Gastrocnemius medialis (tissue), 4 donors: ENCODE results near the gene EIF3L. TPM values are rescaled to one million over a fixed set of nuclear protein-coding genes. Genes with fewer than 3 reads are reported as not detected.
A peak's percentile ranks its signal among the peaks of the same experiment; 100 is the strongest.

Experiments
- ATAC-seq, 2 donors: fragments of 150-250 bp; one replicate each; pipeline ENCODE4 v1.9.1; 2016
- DNase-seq, 2 donors: peaks; one replicate each; pipeline ENCODE4 v3.0.0-alpha.2; 2019
- H3K27ac ChIP-seq, 4 donors: fragments of 200-600 bp; sonication (generic); 1 replicate in 1 of 4; 2 replicates in 3 of 4; pipeline ENCODE4 v1.5.1; 2016 to 2018; ENCODE audit warnings: mild to moderate bottlenecking in 2 of 4, moderate library complexity in 1 of 4
- H3K27me3 ChIP-seq, 3 donors: fragments of 200-600 bp; sonication (generic) in 2 of 3; 1 replicate in 1 of 3; 2 replicates in 2 of 3; pipeline versions ENCODE4 v1.5.1 to v1.6.0; 2016 to 2019; ENCODE audit warnings: mild to moderate bottlenecking in 1 of 3, moderate library complexity in 1 of 3
- H3K36me3 ChIP-seq, 2 donors: fragments of 200-600 bp; sonication (generic) in 1 of 2; one replicate each; pipeline ENCODE4 v1.5.1; 2017 to 2018
- H3K4me1 ChIP-seq, 2 donors: fragments of 200-600 bp; sonication (generic) in 1 of 2; one replicate each; pipeline ENCODE4 v1.5.1; 2016 to 2017; ENCODE audit warnings: mild to moderate bottlenecking in 2 of 2
- H3K4me3 ChIP-seq, 4 donors: fragments of 200-600 bp; sonication (generic) in 3 of 4; 1 replicate in 1 of 4; 2 replicates in 3 of 4; pipeline ENCODE4 v1.5.1; 2016 to 2019; ENCODE audit warnings: mild to moderate bottlenecking in 2 of 4
- H3K9me3 ChIP-seq, 3 donors: fragments of 200-600 bp; sonication (generic) in 2 of 3; 1 replicate in 1 of 3; 2 replicates in 2 of 3; pipeline ENCODE4 v1.5.1; 2016 to 2019
- CTCF ChIP-seq, 5 experiments: fragments of 450-650 bp in 3 of 5; fragments of 200-600 bp in 2 of 5; sonication (generic) in 2 of 5; IDR thresholded peaks in 4 of 5; conservative IDR thresholded peaks in 1 of 5; 1 replicate in 4 of 5; 2 replicates in 1 of 5; pipeline ENCODE4 v1.5.1; 2016 to 2019; ENCODE audit warnings: antibody characterized with exemption in 5 of 5, mild to moderate bottlenecking in 3 of 5, moderate library complexity in 3 of 5
- POLR2A ChIP-seq, 2 donors: fragments of 450-650 bp; IDR thresholded peaks; one replicate each; pipeline ENCODE4 v1.6.1; 2017; ENCODE audit warnings: antibody characterized with exemption in 2 of 2, mild to moderate bottlenecking in 2 of 2, moderate library complexity in 2 of 2
- in situ Hi-C, 4 donors: fragments of 200-750 bp; cut with MboI; loops; one replicate each; pipeline versions ENCODE4 v1.15.0 to v1.8.0; 2017; ENCODE audit warnings: low sequenced_read_pairs in 4 of 4
- intact Hi-C: fragments of 100-400 bp; cut with DNase I; formaldehyde crosslinking; loops from one replicate; pipeline ENCODE4 v1.15.1; 2023; ENCODE audit warnings: low total_unique reads
- total RNA-seq, 4 donors: library from RNA; depleted of rRNA; stranded (reverse); fragments of >200 nt; gene quantifications; one replicate each; pipeline versions ENCODE4 v1.1.0 to v1.2.3, GENCODE V29; 2016

Gene EIF3L
- total RNA-seq, 4 donors from 2014 or later = 291 to 406 (median 343) TPM

GRCh38 chr22:37846433-37846832, 2.8 kb upstream of the EIF3L start:
- no peak for ATAC-seq
- Histone ChIP-seq H3K4me3 (no peak overlapping the region), H3K4me1 (peaks cover 31 to 35% of the 10 kb centered on the region in 2 donors), H3K9me3 (no peaks in the 10 kb centered on the region), H3K27me3 (no peaks in the 10 kb centered on the region), H3K27ac (no peak overlapping the region), H3K36me3 (peaks cover 0 to 11% of the 10 kb centered on the region in 2 donors)
- in situ Hi-C loops = no loop called here
- intact Hi-C loops = no loop called here
- no peak for TF ChIP-seq POLR2A (IDR thresholded peaks at IDR 0.05)
- no peak for TF ChIP-seq CTCF (IDR thresholded peaks at IDR 0.05 in 4 of 5, conservative IDR thresholded peaks at IDR 0.05 in 1 of 5)
- DNase-seq = no peak

- ATAC-seq = no peak
- peaks cover 15 to 18% of the 10 kb centered on the region in 2 donors for H3K4me1 ChIP-seq
- H3K27me3 ChIP-seq = no peaks in the 10 kb centered on the region
- H3K4me3 ChIP-seq = peak overlapping the region; percentile 61 to 87 (median 86)
- peaks cover 4 to 33% of the 10 kb centered on the region in 2 donors for H3K36me3 ChIP-seq
- no peak for DNase-seq
- TF ChIP-seq CTCF (IDR thresholded peaks at IDR 0.05 in 4 of 5, conservative IDR thresholded peaks at IDR 0.05 in 1 of 5) (no peak), POLR2A (IDR thresholded peaks at IDR 0.05) (no peak)
- in situ Hi-C loops = no loop called here
- intact Hi-C loops = no loop called here
- peak overlapping the region; percentile 84 to 93 (median 90) for H3K27ac ChIP-seq
- no peaks in the 10 kb centered on the region for H3K9me3 ChIP-seq
These were observed 581 bp upstream of the EIF3L start for GRCh38 chr22:37848587-37849088.

- H3K9me3 ChIP-seq = no peaks in the 10 kb centered on the region
- no peak overlapping the region for H3K4me3 ChIP-seq
- intact Hi-C loops (no loop called here), in situ Hi-C loops (no loop called here)
- no peak overlapping the region for H3K27ac ChIP-seq
- H3K4me1 ChIP-seq = peaks cover 24 to 25% of the 10 kb centered on the region in 2 donors
- H3K27me3 ChIP-seq = no peaks in the 10 kb centered on the region
- no peak for ATAC-seq
- DNase-seq = no peak
- TF ChIP-seq POLR2A (IDR thresholded peaks at IDR 0.05) = no peak
- TF ChIP-seq CTCF (IDR thresholded peaks at IDR 0.05 in 4 of 5, conservative IDR thresholded peaks at IDR 0.05 in 1 of 5) = no peak
- peaks cover 4 to 55% of the 10 kb centered on the region in 2 donors for H3K36me3 ChIP-seq
These were observed 1.6 kb downstream of the EIF3L start for GRCh38 chr22:37850801-37851200.

- TF ChIP-seq POLR2A (IDR thresholded peaks at IDR 0.05) (no peak), CTCF (IDR thresholded peaks at IDR 0.05 in 4 of 5, conservative IDR thresholded peaks at IDR 0.05 in 1 of 5) (no peak)
- no peaks in the 10 kb centered on the region for H3K27me3 ChIP-seq
- DNase-seq (no peak), ATAC-seq (no peak)
- H3K27ac ChIP-seq = no peak overlapping the region
- no peak overlapping the region for H3K4me3 ChIP-seq
- intact Hi-C loops (no loop called here), in situ Hi-C loops (no loop called here)
- H3K36me3 ChIP-seq = peaks cover 4 to 69% of the 10 kb centered on the region in 2 donors
- H3K4me1 ChIP-seq = peaks cover 24 to 25% of the 10 kb centered on the region in 2 donors
- H3K9me3 ChIP-seq = no peaks in the 10 kb centered on the region
These were observed 3.2 kb downstream of the EIF3L start for GRCh38 chr22:37852418-37852817.

GRCh38 chr22:37854946-37855345, 5.7 kb downstream of the EIF3L start:
- Histone ChIP-seq H3K9me3 (no peaks in the 10 kb centered on the region), H3K4me3 (no peak overlapping the region), H3K4me1 (peaks cover 22 to 28% of the 10 kb centered on the region in 2 donors), H3K36me3 (peaks cover 4 to 82% of the 10 kb centered on the region in 2 donors), H3K27ac (peak overlapping the region in 3 of 4 donors; percentile 39 to 60 (median 56)), H3K27me3 (no peaks in the 10 kb centered on the region)
- intact Hi-C loops = no loop called here
- in situ Hi-C loops = no loop called here
- TF ChIP-seq CTCF (IDR thresholded peaks at IDR 0.05 in 4 of 5, conservative IDR thresholded peaks at IDR 0.05 in 1 of 5) (no peak), POLR2A (IDR thresholded peaks at IDR 0.05) (no peak)
- DNase-seq (no peak), ATAC-seq (no peak)
